Keratinocyte (primary cell): ENCODE measurements around the gene PLA2G4F. TPM values are rescaled to one million over a fixed set of nuclear protein-coding genes. Genes with fewer than 3 reads are reported as not detected.

Experiments used
- DNase-seq: peaks from one replicate; pipeline ENCODE4 v3.0.0-alpha.2; 2011; ENCODE audit warnings: low read depth, missing footprints, low spot score
- FAIRE-seq: peaks from 2 replicates; lab custom pipeline; 2011; peaks lifted over from hg19 to GRCh38; lab: Jason Lieb, UNC
- H2AFZ ChIP-seq: 2 replicates; pipeline ENCODE4 v1.6.0; 2012; ENCODE audit warnings: low read length, control low read depth, inconsistent platforms; ENCODE audit not compliant: control insufficient read depth
- H3K27ac ChIP-seq: 2 replicates; pipeline ENCODE4 v1.5.1; 2011; ENCODE audit warnings: low read length; ENCODE audit not compliant: control insufficient read depth, insufficient read depth
- H3K27me3 ChIP-seq: 3 replicates; pipeline ENCODE4 v1.6.0; 2011; ENCODE audit warnings: low read length; ENCODE audit not compliant: control insufficient read depth, insufficient read depth; ENCODE audit errors: extremely low read depth
- H3K36me3 ChIP-seq, 2 experiments: 2 replicates in 1 of 2; 3 replicates in 1 of 2; pipeline ENCODE4 v1.5.1; 2011; ENCODE audit warnings: low read length in 2 of 2, mild to moderate bottlenecking in 1 of 2; ENCODE audit not compliant: control insufficient read depth in 2 of 2, insufficient read depth in 2 of 2; ENCODE audit errors: extremely low read depth in 1 of 2
- H3K4me1 ChIP-seq: 3 replicates; pipeline ENCODE4 v1.5.1; 2011; ENCODE audit warnings: low read length; ENCODE audit not compliant: control insufficient read depth, insufficient read depth; ENCODE audit errors: extremely low read depth
- H3K4me2 ChIP-seq: 3 replicates; pipeline ENCODE4 v1.6.0; 2011; ENCODE audit warnings: low read depth, low read length; ENCODE audit not compliant: control insufficient read depth, insufficient read depth; ENCODE audit errors: extremely low read depth
- H3K4me3 ChIP-seq, 3 experiments: fragments of 200-600 bp in 1 of 3; sonication (generic) in 1 of 3; 2 replicates in 2 of 3; 3 replicates in 1 of 3; pipeline ENCODE4 v1.5.1; 2011 to 2016; ENCODE audit warnings: low read length in 3 of 3, mild to moderate bottlenecking in 3 of 3, control low read depth in 2 of 3, inconsistent platforms in 1 of 3, low read depth in 1 of 3, mixed read lengths in 1 of 3, mixed run types in 1 of 3, moderate library complexity in 1 of 3; ENCODE audit not compliant: control insufficient read depth in 2 of 3, insufficient read depth in 2 of 3; ENCODE audit errors: extremely low read depth in 1 of 3
- H3K79me2 ChIP-seq: 2 replicates; pipeline ENCODE4 v1.6.0; 2012; ENCODE audit warnings: low read length; ENCODE audit not compliant: control insufficient read depth, insufficient read depth
- H3K9ac ChIP-seq: 3 replicates; pipeline ENCODE4 v1.6.0; 2011; ENCODE audit warnings: low read length; ENCODE audit not compliant: control insufficient read depth, insufficient read depth; ENCODE audit errors: extremely low read depth
- H3K9me1 ChIP-seq: 3 replicates; pipeline ENCODE4 v1.6.0; 2011; ENCODE audit warnings: low read length; ENCODE audit not compliant: control insufficient read depth, insufficient read depth; ENCODE audit errors: extremely low read depth
- H3K9me3 ChIP-seq: 2 replicates; pipeline ENCODE4 v1.5.1; 2012; ENCODE audit warnings: low read depth, low read length; ENCODE audit not compliant: control insufficient read depth
- H4K20me1 ChIP-seq: 3 replicates; pipeline ENCODE4 v1.6.0; 2011; ENCODE audit warnings: low read length; ENCODE audit not compliant: control insufficient read depth, insufficient read depth; ENCODE audit errors: extremely low read depth
- CTCF ChIP-seq, 3 experiments: IDR thresholded peaks in 1 of 3; conservative IDR thresholded peaks in 1 of 3; optimal IDR thresholded peaks in 1 of 3; 2 replicates in 2 of 3; 3 replicates in 1 of 3; pipeline versions ENCODE3 to v1.5.1; 2011; ENCODE audit warnings: low read length in 3 of 3, mild to moderate bottlenecking in 3 of 3, moderate library complexity in 2 of 3, control low read depth in 1 of 3, inconsistent platforms in 1 of 3; ENCODE audit not compliant: insufficient read depth in 2 of 3; ENCODE audit errors: extremely low read depth in 1 of 3
- EZH2 ChIP-seq: IDR thresholded peaks from one replicate; pipeline ENCODE4 v1.6.1; 2012; ENCODE audit warnings: inconsistent platforms, mild to moderate bottlenecking, low read length, moderate library complexity
- dilution Hi-C: fragments of 300-500 bp; cut with MboI; formaldehyde crosslinking; loops from one replicate; pipeline ENCODE4 v1.7.0; 2020; ENCODE audit warnings: low sequenced_read_pairs; ENCODE audit not compliant: extremely low pct_ligation_motif_present
- polyA plus RNA-seq, 5 experiments: library from polyadenylated mRNA; depleted of rRNA in 3 of 5; stranded (reverse) in 3 of 5; stranded (forward) in 1 of 5; unstranded in 1 of 5; fragments of >200 nt; gene quantifications; 1 replicate in 1 of 5; 2 replicates in 3 of 5; 3 replicates in 1 of 5; pipeline versions ENCODE4 v1.2.1 to v1.2.3, GENCODE V29; 2011 to 2012; ENCODE audit warnings: missing spikeins in 2 of 5, low read depth in 1 of 5, low replicate concordance in 1 of 5

Gene PLA2G4F
- polyA plus RNA-seq, 1 donor (not counting 4 experiments of a cell fraction or from before 2014, with no cell fraction given): 4.4 TPM

DNA sequence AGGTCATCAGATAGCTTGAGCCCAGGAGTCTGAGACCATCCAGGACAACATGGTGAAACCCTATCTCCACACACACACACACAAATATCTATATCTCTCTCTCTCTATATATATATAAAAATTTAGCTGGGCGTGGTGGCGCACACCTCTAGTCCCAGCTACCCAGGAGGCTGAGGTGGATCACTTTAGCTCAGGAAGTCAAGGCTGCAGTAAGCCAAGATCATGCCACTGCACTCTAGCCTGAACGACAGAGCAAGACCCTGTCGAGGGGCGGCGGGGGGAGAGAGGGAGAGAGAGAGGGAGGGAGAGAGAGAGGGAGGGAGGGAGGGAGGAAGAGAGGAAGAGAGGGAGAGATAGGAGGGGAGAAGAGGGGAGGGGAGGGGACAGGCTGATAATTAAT is 28.0 kb downstream of the PLA2G4F start:
- TF ChIP-seq CTCF (optimal IDR thresholded peaks at IDR 0.05 in 1 of 3, IDR thresholded peaks at IDR 0.05 in 1 of 3, conservative IDR thresholded peaks at IDR 0.05 in 1 of 3; ENCODE audit: extremely low read depth in 1 of 3, insufficient read depth in 2 of 3, low read length in 3 of 3) (no peak), EZH2 (no peak)
- H3K9ac ChIP-seq: no peak overlapping the region
- no peak overlapping the region for H3K27ac ChIP-seq
- FAIRE-seq: no peak
- no peak overlapping the region for H2AFZ ChIP-seq
- no peaks in the 10 kb centered on the region for H3K79me2 ChIP-seq
- dilution Hi-C loops: no loop called here
- DNase-seq: no peak
- no peaks in the 10 kb centered on the region for H3K9me1 ChIP-seq
- no peak overlapping the region for H3K4me2 ChIP-seq
- no peaks in the 10 kb centered on the region for H3K36me3 ChIP-seq
- H4K20me1 ChIP-seq: no peaks in the 10 kb centered on the region
- H3K9me3 ChIP-seq: no peaks in the 10 kb centered on the region
- peaks cover 3% of the 10 kb centered on the region for H3K27me3 ChIP-seq
- H3K4me1 ChIP-seq: no peaks in the 10 kb centered on the region
- H3K4me3 ChIP-seq: no peak overlapping the region

GRCh38 chr15:42123546-42123945 is 32.9 kb downstream of the PLA2G4F start:
- Histone ChIP-seq H4K20me1 (no peaks in the 10 kb centered on the region), H3K4me2 (no peak overlapping the region), H3K4me3 (no peak overlapping the region), H3K9me3 (no peaks in the 10 kb centered on the region), H3K9me1 (no peaks in the 10 kb centered on the region), H3K79me2 (no peaks in the 10 kb centered on the region), H3K27me3 (no peaks in the 10 kb centered on the region), H3K27ac (no peak overlapping the region), H3K4me1 (peaks cover 6% of the 10 kb centered on the region), H2AFZ (no peak overlapping the region), H3K9ac (no peak overlapping the region), H3K36me3 (no peaks in the 10 kb centered on the region)
- DNase-seq (no peak), FAIRE-seq (no peak)
- TF ChIP-seq CTCF (optimal IDR thresholded peaks at IDR 0.05 in 1 of 3, IDR thresholded peaks at IDR 0.05 in 1 of 3, conservative IDR thresholded peaks at IDR 0.05 in 1 of 3; ENCODE audit: extremely low read depth in 1 of 3, insufficient read depth in 2 of 3, low read length in 3 of 3): no peak
- no peak for TF ChIP-seq EZH2
- dilution Hi-C loops: no loop called here
